ENCODE data around the gene PPP6R2. TPM values are rescaled to one million over a fixed set of nuclear protein-coding genes. Genes with fewer than 3 reads are reported as not detected.
A peak's percentile ranks its signal among the peaks of the same experiment; 100 is the strongest.

PPP6R2 gene
- total RNA-seq, 2 experiments from 2014 or later, result 33.7 to 34.7 TPM

DNA sequence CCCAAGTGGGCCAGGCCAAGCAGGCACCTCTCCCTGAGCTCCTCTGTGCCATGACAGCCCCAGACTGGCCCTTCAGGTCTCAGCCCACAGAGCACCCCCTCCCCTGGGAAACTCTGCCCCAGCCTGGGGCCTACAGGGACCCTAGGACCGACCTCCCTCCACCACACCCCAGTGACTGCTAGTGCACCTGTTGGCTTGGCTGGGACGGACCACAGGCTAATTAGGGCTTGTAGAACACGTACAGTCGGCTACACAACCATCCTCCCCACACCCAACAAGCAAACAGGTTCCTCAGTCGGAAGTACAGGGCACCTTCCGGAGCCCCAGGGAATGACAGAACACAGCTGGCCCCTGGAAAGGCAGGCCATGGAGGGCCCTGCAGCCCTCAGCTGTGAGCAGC is 127.4 kb downstream of the PPP6R2 start:
- CTCF ChIA-PET, result interaction anchor here (0.7 to 2.0 kb wide), 5 partner anchors 10 to 64 kb away, joined by 3 to 11 read pairs (median 4); partner anchors contain the start of gene SCO2
- Mint-ChIP-seq H3K36me3 (ENCODE audit: low read depth) (peaks cover 4% of the 10 kb centered on the region), H3K4me3 (peak overlapping the region; percentile 56), H3K27ac (peak overlapping the region; percentile 89), H3K9me3 (no peaks in the 10 kb centered on the region), H3K27me3 (ENCODE audit: low read depth) (no peaks in the 10 kb centered on the region), H3K4me1 (ENCODE audit: low read depth) (peaks cover 58% of the 10 kb centered on the region)
- intact Hi-C loops (cut with micrococcal nuclease), result loop anchor here (5.0 to 10.0 kb wide), 3 partner anchors 226 to 508 kb away; partner anchors contain the start of genes PIM3 and TUBGCP6
- no peak for DNase-seq

DNA sequence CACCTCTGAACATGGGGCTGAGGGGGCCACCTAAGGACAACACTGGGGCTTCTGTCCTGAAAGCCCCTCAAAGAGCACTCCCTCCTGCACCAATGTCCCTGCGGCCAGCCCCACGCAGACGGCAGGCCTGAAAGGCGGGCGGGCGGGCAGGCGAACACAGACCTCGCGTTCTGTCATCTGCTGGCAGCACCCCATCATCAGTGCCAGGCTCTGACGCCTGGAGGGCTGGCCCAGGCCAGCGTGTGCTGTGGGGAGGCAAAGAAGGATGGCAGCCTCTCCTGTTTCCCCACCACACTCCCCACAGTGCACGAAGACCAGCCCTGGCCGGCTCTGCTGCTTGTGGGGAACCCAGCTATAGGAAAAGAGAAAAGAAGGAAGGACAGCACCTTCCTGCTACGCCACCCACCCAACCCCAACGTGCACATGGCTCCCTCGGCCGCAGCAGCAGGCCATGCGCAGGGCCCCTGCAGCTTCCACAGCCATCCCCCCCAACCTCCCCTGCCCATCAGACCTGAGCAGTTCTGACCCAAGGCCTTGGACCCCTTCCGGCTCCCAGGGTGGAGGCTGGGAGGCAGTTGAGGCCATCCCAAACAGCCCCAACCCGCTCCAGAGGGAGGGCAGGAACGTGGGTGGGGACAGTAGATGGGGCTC is 128.2 kb downstream of the PPP6R2 start:
- intact Hi-C loops (cut with micrococcal nuclease), result loop anchor here (5.0 to 10.0 kb wide), 3 partner anchors 227 to 509 kb away; partner anchors contain the start of genes PIM3 and TUBGCP6
- no peaks in the 10 kb centered on the region for H3K27me3 Mint-ChIP-seq (ENCODE audit: low read depth)
- H3K4me3 Mint-ChIP-seq, result peak overlapping the region; percentile 56
- no peaks in the 10 kb centered on the region for H3K9me3 Mint-ChIP-seq
- DNase-seq, result no peak
- peaks cover 59% of the 10 kb centered on the region for H3K4me1 Mint-ChIP-seq (ENCODE audit: low read depth)
- CTCF ChIA-PET, result interaction anchor here (0.9 to 1.9 kb wide), 4 partner anchors 9 to 27 kb away, joined by 3 to 9 read pairs (median 4); no protein-coding TSS in a partner anchor
- H3K36me3 Mint-ChIP-seq (ENCODE audit: low read depth), result peaks cover 4% of the 10 kb centered on the region
- H3K27ac Mint-ChIP-seq, result peak overlapping the region; percentile 89

DNA sequence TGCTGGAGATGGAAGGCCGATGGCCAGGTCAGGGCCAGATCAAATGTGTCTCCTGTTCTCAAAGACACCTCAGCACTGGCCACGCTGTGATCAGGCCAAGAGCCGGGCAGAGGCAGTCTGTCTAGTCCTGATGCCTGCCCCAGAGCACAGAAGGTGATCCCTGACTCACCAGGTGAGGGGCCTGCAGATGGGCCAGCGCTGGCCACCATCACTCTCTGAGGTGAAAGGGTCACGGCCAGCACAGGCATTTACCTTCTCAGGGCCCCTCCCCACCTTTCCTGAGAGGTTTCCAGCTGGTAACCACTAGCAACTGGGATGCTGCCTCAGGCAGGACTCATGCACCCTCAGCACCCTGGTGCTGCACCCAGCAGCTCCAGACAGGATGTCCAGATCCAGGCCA is 128.8 kb downstream of the PPP6R2 start:
- Mint-ChIP-seq H3K36me3 (ENCODE audit: low read depth) (peaks cover under 1% of the 10 kb centered on the region), H3K27me3 (ENCODE audit: low read depth) (no peaks in the 10 kb centered on the region), H3K27ac (peak overlapping the region; percentile 89), H3K4me1 (ENCODE audit: low read depth) (peaks cover 60% of the 10 kb centered on the region), H3K4me3 (no peak overlapping the region), H3K9me3 (no peaks in the 10 kb centered on the region)
- intact Hi-C loops (cut with micrococcal nuclease), result loop anchor here (5.0 to 10.0 kb wide), 3 partner anchors 227 to 510 kb away; partner anchors contain the start of genes PIM3 and TUBGCP6
- CTCF ChIA-PET, result interaction anchor here (0.9 to 2.0 kb wide), 3 partner anchors 8 to 15 kb away, joined by 3 to 5 read pairs (median 4); no protein-coding TSS in a partner anchor
- no peak for DNase-seq

DNA sequence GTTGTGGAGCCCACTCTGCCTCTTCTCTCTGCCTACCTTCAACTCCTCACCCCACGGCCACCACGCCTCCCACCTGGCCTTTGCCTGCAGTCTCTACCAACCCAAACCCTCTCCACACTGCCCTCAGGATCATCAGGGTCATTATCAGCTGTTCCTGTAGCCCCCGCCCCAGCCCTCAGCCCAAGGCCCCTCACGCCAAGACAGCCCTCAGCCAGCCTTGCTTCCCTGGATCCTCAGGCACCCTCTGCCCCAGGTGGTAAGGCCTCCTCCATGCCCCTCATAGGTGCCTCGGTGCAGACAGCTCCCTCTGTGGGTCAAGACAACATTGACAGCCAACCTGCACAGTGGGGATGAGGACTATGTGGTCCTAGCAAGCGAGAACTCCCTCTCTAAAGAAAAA is 130.0 kb downstream of the PPP6R2 start:
- CTCF ChIA-PET, result interaction anchor here (0.8 to 2.0 kb wide), 7 partner anchors 10 to 222 kb away, joined by 3 to 5 read pairs (median 4); partner anchors contain the start of gene HDAC10
- peak overlapping the region; percentile 95 for H3K4me3 Mint-ChIP-seq
- no peaks in the 10 kb centered on the region for H3K9me3 Mint-ChIP-seq
- intact Hi-C loops (cut with micrococcal nuclease), result loop anchor here (1.0 to 10.0 kb wide), 4 partner anchors 147 to 511 kb away; partner anchors contain the start of genes PIM3 and TUBGCP6
- H3K27ac Mint-ChIP-seq, result peak overlapping the region; percentile 87
- no peaks in the 10 kb centered on the region for H3K27me3 Mint-ChIP-seq (ENCODE audit: low read depth)
- peak; percentile 68 for DNase-seq
- H3K4me1 Mint-ChIP-seq (ENCODE audit: low read depth), result peaks cover 61% of the 10 kb centered on the region
- no peaks in the 10 kb centered on the region for H3K36me3 Mint-ChIP-seq (ENCODE audit: low read depth)

DNA sequence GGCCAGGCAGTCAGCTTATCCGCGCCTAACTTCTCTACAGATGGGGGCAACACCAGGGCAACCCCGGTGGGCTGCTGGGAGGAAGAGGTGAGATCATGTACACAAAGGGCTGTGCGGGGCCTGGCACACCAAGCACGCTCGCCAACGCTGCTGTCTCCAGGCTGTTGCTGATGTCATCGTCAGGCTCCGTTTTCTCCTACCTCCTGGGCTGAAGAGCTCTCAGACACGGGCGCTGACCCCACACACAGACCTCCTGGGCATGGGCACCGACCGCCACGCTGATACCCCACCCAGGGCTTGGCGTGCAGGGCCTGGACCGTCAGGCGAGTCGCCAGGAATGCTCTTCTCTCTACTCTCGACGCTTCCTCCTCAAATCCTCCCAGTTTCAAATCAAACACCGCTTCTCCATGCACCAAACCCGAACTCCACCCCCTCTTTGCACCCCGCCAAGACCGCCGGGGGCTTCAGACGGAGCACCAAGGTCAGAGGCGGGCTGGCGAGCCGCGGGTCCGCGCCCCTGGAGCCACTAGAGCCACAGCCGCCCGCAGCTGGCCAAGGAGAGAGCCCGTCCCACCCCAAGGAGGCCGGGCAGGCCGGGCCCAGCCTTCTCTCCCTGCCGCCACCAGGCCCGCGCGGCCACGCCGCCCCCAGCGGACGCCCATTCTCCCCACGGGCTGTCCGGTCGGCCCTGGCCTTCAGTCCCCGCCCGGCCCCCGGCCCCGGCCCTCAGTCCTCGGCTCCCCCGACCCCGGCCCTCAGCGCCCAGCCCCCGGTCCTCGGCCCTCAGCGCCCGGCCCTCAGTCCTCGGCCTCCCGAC is 130.9 kb downstream of the PPP6R2 start:
- Mint-ChIP-seq H3K36me3 (ENCODE audit: low read depth) (no peaks in the 10 kb centered on the region), H3K4me3 (peak overlapping the region; percentile 95), H3K4me1 (ENCODE audit: low read depth) (peaks cover 54% of the 10 kb centered on the region), H3K27ac (peak overlapping the region; percentile 87), H3K27me3 (ENCODE audit: low read depth) (no peaks in the 10 kb centered on the region), H3K9me3 (no peaks in the 10 kb centered on the region)
- peak; percentile 64 for DNase-seq
- intact Hi-C loops (cut with micrococcal nuclease), result loop anchor here (1.0 to 10.0 kb wide), 6 partner anchors 25 to 512 kb away; partner anchors contain the start of genes LMF2, PIM3 and TUBGCP6
- CTCF ChIA-PET, result interaction anchor here (1.0 to 2.0 kb wide), 6 partner anchors 9 to 223 kb away, joined by 3 to 5 read pairs (median 4); partner anchors contain the start of gene HDAC10

DNA sequence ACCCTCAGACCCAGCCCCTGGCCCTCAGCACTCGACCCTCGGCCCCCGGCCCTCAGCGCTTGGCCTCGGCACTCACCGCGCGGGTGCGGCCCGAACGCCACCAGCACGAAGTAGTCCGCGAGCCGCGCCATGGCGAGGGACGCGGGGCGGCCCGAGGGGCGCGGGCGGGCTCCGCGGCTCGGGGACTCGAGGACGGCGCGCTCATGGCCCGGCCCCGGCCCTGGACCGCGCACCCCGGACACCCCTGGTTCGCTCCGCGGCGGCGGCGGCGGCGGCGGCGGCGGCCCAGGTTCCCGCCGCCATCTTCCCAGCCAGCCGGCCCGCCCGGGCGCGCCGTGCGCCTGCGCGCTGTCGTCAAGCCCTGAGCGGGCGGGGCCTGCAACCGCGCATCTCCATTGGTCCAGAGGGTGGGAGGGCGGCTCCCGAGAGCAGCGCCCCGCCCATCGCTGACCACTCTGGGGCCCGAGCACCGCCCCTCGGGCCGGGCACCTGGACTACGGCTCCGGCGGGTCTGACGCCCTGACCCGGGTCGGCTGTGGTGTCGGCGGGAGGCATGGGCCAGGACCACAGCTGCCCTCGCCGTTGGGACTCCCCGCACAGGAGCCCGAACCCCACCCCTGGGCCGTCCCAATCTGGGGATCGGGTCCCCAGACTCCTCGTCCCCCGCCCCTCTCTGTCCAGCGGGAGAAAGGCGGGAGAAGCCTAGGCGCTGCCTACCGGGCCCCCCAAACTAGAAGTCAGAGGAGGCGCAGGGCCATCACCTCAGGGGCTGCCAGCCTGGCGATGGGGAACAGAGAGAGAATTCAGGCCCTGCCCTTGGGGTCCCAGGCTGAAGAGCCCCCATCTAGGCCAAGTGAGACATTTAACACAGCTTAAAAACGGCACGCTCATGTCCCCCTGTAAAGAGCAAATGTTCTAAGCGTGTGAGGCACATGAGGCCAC is 131.9 kb downstream of the PPP6R2 start, which contains the start of gene SBF1:
Gene SBF1, minus strand, starts transcription at position 326 of the 942 bp plus-strand sequence. Its CDS starts 195 bp downstream, at position 131.
- Mint-ChIP-seq H3K4me3 (peak within 1 kb of the TSS; percentile 95), H3K4me1 (ENCODE audit: low read depth) (peaks cover 45% of the 10 kb centered on the region), H3K36me3 (ENCODE audit: low read depth) (no peaks in the 10 kb centered on the region), H3K27ac (peak within 1 kb of the TSS; percentile 87), H3K27me3 (ENCODE audit: low read depth) (peaks cover 4% of the 10 kb centered on the region), H3K9me3 (no peaks in the 10 kb centered on the region)
- DNase-seq, result peak; percentile 90
- intact Hi-C loops (cut with micrococcal nuclease), result loop anchor here (2.0 to 10.0 kb wide), 5 partner anchors 24 to 513 kb away; partner anchors contain the start of genes LMF2, PIM3 and TUBGCP6
- CTCF ChIA-PET, result no interaction called here

DNA sequence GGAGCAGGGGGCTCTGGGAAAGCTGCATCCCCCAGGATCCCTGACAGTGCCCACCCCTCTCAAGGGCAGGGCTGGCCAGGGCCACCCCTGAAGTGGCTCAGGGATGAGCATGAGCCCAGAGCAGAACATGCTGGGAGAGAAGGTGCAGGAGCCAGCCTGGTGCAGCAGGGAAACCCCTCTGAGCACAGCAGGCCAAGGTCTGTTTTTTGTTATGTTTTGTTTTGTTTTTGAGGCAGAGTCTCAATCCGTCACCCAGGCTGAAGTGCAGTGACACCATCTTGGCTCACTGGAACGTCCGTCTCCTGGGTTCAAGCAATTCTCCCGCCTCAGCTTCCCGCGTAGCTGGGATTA is 132.5 kb downstream of the PPP6R2 start:
- Mint-ChIP-seq H3K27ac (no peak overlapping the region), H3K4me3 (peak overlapping the region; percentile 62), H3K9me3 (no peaks in the 10 kb centered on the region), H3K4me1 (ENCODE audit: low read depth) (peaks cover 41% of the 10 kb centered on the region), H3K27me3 (ENCODE audit: low read depth) (peaks cover 8% of the 10 kb centered on the region), H3K36me3 (ENCODE audit: low read depth) (no peaks in the 10 kb centered on the region)
- intact Hi-C loops (cut with micrococcal nuclease), result loop anchor here (2.0 to 10.0 kb wide), 3 partner anchors 23 to 231 kb away; partner anchors contain the start of genes LMF2 and TUBGCP6
- no peak for DNase-seq
- CTCF ChIA-PET, result no interaction called here

DNA sequence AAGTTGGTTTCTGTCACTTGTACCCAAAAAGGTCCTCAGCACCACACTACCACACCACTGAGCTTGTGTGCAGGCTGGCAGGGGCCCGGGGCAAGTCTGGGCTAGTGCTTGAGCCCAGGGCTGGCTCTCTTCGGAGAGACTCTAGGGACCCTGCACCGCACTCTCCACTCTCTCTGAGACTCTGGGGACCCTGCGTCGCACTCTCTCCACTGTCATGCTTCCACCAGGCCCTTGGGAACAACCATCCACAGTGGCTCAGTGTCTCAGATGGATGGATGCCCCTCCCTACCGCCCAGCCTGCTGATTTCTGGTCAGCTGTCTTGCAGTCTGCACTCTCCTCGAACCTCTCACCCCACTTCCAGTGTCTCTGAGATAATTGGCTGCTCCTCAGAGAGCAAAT is 133.7 kb downstream of the PPP6R2 start:
- peak overlapping the region; percentile 60 for H3K27ac Mint-ChIP-seq
- intact Hi-C loops (cut with micrococcal nuclease), result loop anchor here (10.0 kb wide), 1 partner anchor 232 kb away; the partner anchor contains the start of gene TUBGCP6
- peaks cover 8% of the 10 kb centered on the region for H3K27me3 Mint-ChIP-seq (ENCODE audit: low read depth)
- H3K36me3 Mint-ChIP-seq (ENCODE audit: low read depth), result no peaks in the 10 kb centered on the region
- no peaks in the 10 kb centered on the region for H3K9me3 Mint-ChIP-seq
- no peak overlapping the region for H3K4me3 Mint-ChIP-seq
- H3K4me1 Mint-ChIP-seq (ENCODE audit: low read depth), result peaks cover 28% of the 10 kb centered on the region
- DNase-seq, result no peak
- CTCF ChIA-PET, result interaction anchor here (0.6 kb wide), 1 partner anchor 49 kb away, joined by 4 read pairs; the partner anchor contains the start of gene SCO2

DNA sequence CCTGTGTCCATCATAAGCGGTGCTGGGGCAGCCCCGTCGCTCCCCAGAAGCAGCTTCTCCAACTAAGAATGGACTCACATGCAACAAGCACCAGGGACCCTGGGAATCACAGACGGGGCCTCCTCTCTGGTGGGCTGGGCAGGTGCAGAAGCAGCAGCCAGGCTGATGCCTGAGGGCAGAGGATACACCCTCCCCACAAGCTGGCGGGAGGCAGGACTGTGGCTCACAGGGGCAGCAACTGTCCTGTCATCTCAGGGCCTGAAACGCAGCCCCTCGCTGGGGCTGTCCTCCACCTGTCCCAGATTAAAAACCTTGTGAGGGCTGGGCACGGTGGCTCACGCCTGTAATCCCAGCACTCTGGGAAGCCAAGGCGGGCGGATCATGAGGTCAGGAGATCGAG is 134.8 kb downstream of the PPP6R2 start:
- DNase-seq, result no peak
- Mint-ChIP-seq H3K4me3 (no peak overlapping the region), H3K27ac (no peak overlapping the region), H3K9me3 (no peaks in the 10 kb centered on the region), H3K4me1 (ENCODE audit: low read depth) (peaks cover 18% of the 10 kb centered on the region), H3K36me3 (ENCODE audit: low read depth) (no peaks in the 10 kb centered on the region), H3K27me3 (ENCODE audit: low read depth) (peaks cover 8% of the 10 kb centered on the region)
- CTCF ChIA-PET, result no interaction called here
- intact Hi-C loops (cut with micrococcal nuclease), result loop anchor here (10.0 kb wide), 1 partner anchor 233 kb away; the partner anchor contains the start of gene TUBGCP6

DNA sequence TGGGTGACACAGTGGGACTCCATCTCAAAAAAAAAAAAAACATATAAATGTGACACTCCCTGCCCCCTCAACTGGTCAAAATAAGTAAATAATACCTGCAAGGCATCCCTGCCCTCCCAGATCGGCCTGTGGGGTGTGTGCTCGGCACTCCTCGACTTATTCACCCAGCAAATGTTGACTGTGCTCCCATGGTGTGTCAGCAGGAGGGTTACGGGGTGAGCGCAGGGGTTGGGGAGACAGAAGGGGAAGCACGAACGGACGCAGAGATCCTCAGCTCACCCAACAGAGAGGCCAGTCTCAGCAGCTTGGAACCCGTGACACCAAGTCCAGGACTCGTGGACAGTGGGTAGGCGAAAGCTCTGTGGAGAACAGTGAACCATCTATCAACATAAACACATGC is 136.6 kb downstream of the PPP6R2 start:
- H3K27me3 Mint-ChIP-seq (ENCODE audit: low read depth), result peaks cover 8% of the 10 kb centered on the region
- peaks cover 5% of the 10 kb centered on the region for H3K4me1 Mint-ChIP-seq (ENCODE audit: low read depth)
- H3K9me3 Mint-ChIP-seq, result no peaks in the 10 kb centered on the region
- H3K4me3 Mint-ChIP-seq, result peak overlapping the region; percentile 61
- DNase-seq, result no peak
- CTCF ChIA-PET, result interaction anchor here (1.1 kb wide), 1 partner anchor 9 kb away, joined by 4 read pairs; no protein-coding TSS in a partner anchor
- no peak overlapping the region for H3K27ac Mint-ChIP-seq
- no peaks in the 10 kb centered on the region for H3K36me3 Mint-ChIP-seq (ENCODE audit: low read depth)
- intact Hi-C loops (cut with micrococcal nuclease), result loop anchor here (10.0 kb wide), 1 partner anchor 235 kb away; the partner anchor contains the start of gene TUBGCP6

DNA sequence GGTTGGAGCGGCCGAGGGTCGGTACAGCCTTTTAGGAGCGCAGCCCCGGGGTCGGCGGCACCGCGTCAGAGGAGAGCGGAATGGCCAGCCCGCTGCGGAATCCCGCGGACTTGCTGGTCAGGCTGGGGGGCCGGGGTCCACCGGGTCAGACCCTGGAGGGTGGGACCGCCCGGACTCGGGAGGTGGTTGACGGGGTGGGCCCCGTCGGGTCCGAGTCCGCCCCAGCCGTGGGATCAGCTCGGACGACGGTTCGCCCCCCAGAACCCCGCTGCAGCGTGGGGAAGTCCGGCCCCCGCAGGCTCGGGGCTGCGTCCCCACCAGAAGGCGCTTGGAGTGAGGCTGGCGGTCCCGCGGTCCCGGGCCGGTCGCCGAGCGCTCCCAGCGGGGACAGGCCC is 137.9 kb downstream of the PPP6R2 start:
- DNase-seq, result no peak
- H3K27me3 Mint-ChIP-seq (ENCODE audit: low read depth), result peaks cover 8% of the 10 kb centered on the region
- peaks cover 6% of the 10 kb centered on the region for H3K4me1 Mint-ChIP-seq (ENCODE audit: low read depth)
- H3K36me3 Mint-ChIP-seq (ENCODE audit: low read depth), result no peaks in the 10 kb centered on the region
- CTCF ChIA-PET, result no interaction called here
- H3K9me3 Mint-ChIP-seq, result no peaks in the 10 kb centered on the region
- intact Hi-C loops (cut with micrococcal nuclease), result no loop called here
- no peak overlapping the region for H3K27ac Mint-ChIP-seq
- H3K4me3 Mint-ChIP-seq, result peak overlapping the region; percentile 61

Data from activated naive CD4-positive, alpha-beta T cell treated with anti-CD3 and anti-CD28 coated beads for 36 hours (primary cell).